Neural progenitor cell (in vitro differentiated cells): ENCODE results near the gene EXOC4.

Experiments used
- CTCF ChIP-seq: fragments of 200-600 bp; sonication (generic); IDR thresholded peaks from 2 replicates; pipeline ENCODE4 v1.5.1; 2017; ENCODE audit warnings: antibody characterized with exemption, mild to moderate bottlenecking
- EZH2 ChIP-seq: fragments of 200-600 bp; sonication (generic); IDR thresholded peaks from 2 replicates; pipeline ENCODE4 v1.6.1; 2017; ENCODE audit warnings: antibody characterized with exemption, mild to moderate bottlenecking, moderate library complexity

DNA sequence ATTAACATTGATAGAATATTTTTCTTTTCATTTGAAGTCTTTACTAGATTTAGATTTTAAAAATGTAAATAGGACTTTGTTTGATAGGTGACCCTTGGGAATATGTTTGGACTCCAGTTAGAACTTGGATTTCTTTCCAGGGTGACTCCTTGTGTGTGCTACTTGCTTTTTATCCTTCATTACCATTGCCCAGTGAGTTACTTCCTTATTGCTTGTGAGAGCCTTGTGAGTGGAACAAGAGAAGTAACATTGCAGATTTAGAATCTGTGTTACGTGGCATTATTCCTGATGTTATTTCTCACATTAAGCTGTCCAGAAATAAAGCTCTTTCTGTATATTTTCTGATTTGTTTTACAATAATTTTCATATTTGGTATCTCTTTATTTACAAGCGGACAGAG lies 746.3 kb downstream of the EXOC4 start:
- no peak for TF ChIP-seq EZH2
- TF ChIP-seq CTCF, result no peak
